Vagina (tissue), 2 donors: ENCODE results near the gene CLN3.

Experiments used
- POLR2A ChIP-seq, 2 donors: fragments of 450-650 bp; IDR thresholded peaks; one replicate each; pipeline ENCODE4 v1.6.1; 2017; ENCODE audit warnings: antibody characterized with exemption in 2 of 2, mild to moderate bottlenecking in 2 of 2, moderate library complexity in 2 of 2
- POLR2AphosphoS5 ChIP-seq, 2 donors: sonication (generic); formaldehyde crosslinking; IDR thresholded peaks; one replicate each; pipeline ENCODE4 v1.9.0; 2017; ENCODE audit warnings: antibody characterized with exemption in 2 of 2, mild to moderate bottlenecking in 2 of 2, low read depth in 1 of 2; ENCODE audit not compliant: insufficient read depth in 1 of 2
- TF ChIP-seq, protein P1 (sequence below), 3 experiments: fragments of 450-650 bp in 2 of 3; fragments of 200-600 bp in 1 of 3; sonication (generic) in 1 of 3; IDR thresholded peaks; one replicate each; pipeline ENCODE4 v1.5.1; 2017 to 2019; ENCODE audit warnings: antibody characterized with exemption in 3 of 3, mild to moderate bottlenecking in 2 of 3, moderate library complexity in 2 of 3

DNA sequence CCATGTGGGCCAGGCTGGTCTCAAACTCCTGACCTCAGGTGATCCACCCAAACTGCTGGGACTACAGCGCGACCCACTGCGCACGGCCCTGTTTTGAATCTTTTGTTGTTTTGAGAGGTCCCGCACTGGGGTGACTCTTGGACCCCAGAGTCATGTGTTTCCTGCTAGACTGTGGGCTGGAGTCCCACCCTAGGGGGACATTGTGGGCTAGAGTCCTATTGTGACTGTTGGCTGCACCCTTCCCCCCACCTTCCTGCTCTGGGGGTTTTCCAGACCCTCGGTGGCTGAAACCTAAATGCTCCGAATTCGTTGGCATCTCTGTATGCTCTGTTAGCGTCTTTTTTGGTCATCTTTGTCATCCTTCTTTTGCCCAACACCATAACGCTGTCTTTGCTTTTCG is 30.9 kb upstream of the CLN3 start:
- no peak for TF ChIP-seq POLR2A (IDR thresholded peaks at IDR 0.05)
- TF ChIP-seq, protein P1, sequence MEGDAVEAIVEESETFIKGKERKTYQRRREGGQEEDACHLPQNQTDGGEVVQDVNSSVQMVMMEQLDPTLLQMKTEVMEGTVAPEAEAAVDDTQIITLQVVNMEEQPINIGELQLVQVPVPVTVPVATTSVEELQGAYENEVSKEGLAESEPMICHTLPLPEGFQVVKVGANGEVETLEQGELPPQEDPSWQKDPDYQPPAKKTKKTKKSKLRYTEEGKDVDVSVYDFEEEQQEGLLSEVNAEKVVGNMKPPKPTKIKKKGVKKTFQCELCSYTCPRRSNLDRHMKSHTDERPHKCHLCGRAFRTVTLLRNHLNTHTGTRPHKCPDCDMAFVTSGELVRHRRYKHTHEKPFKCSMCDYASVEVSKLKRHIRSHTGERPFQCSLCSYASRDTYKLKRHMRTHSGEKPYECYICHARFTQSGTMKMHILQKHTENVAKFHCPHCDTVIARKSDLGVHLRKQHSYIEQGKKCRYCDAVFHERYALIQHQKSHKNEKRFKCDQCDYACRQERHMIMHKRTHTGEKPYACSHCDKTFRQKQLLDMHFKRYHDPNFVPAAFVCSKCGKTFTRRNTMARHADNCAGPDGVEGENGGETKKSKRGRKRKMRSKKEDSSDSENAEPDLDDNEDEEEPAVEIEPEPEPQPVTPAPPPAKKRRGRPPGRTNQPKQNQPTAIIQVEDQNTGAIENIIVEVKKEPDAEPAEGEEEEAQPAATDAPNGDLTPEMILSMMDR (IDR thresholded peaks at IDR 0.05): no peak
- no peak for TF ChIP-seq POLR2AphosphoS5 (IDR thresholded peaks at IDR 0.05; ENCODE audit: insufficient read depth in 1 of 2, low read depth in 1 of 2)
